Measurements from ENCODE around the gene IPO7.
A peak's percentile ranks its signal among the peaks of the same experiment; 100 is the strongest.
"Not testable (repeated sequence)": the region's sequence is repeated elsewhere in the genome, so short reads cannot be mapped to it uniquely, and the experiment has no call there.

The IPO7 gene

DNA sequence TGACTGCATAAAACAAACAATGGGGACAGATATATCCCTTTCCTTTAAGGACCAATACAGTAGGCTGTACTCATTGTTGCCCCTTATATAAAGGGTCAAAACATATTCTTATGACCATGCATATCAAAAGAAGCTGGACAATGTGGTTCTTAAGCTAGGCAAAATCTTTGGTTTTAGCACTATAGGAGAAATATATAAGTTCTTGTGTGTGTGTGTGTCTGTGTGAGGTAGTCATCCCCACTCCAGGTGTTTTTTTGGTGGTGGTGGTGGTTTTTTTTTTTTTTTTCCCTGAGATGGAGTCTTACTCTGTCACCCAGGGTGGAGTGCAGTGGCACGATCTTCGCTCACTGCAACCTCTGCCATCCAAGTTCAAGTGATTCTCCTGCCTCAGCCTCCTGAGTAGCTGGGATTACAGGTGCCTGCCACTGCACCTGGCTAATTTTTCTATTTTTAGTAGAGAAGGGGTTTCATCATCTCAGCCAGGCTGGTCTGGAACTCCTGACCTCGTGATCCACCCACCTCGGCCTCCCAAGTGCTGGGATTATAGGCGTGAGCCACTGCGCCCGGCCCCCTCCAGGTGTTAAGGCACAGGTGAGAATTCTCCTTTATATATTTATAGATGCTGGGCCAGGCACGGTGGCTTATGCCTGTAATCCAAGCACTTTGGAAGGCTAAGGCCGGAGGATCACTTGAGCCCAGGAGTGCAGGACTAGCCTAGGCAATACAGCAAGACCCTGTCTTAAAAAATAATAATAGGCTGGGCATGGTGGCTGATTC, 64.3 kb downstream of the IPO7 start:
- no peaks in the 10 kb centered on the region for H3K27me3 ChIP-seq (ENCODE audit: insufficient read depth, poor library complexity, severe bottlenecking)
- H3K36me3 ChIP-seq (ENCODE audit: low read depth) = peaks cover 41% of the 10 kb centered on the region
- H3K9me3 ChIP-seq (ENCODE audit: severe bottlenecking) = no peaks in the 10 kb centered on the region
- TF ChIP-seq, protein P1, sequence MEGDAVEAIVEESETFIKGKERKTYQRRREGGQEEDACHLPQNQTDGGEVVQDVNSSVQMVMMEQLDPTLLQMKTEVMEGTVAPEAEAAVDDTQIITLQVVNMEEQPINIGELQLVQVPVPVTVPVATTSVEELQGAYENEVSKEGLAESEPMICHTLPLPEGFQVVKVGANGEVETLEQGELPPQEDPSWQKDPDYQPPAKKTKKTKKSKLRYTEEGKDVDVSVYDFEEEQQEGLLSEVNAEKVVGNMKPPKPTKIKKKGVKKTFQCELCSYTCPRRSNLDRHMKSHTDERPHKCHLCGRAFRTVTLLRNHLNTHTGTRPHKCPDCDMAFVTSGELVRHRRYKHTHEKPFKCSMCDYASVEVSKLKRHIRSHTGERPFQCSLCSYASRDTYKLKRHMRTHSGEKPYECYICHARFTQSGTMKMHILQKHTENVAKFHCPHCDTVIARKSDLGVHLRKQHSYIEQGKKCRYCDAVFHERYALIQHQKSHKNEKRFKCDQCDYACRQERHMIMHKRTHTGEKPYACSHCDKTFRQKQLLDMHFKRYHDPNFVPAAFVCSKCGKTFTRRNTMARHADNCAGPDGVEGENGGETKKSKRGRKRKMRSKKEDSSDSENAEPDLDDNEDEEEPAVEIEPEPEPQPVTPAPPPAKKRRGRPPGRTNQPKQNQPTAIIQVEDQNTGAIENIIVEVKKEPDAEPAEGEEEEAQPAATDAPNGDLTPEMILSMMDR (IDR thresholded peaks at IDR 0.05; ENCODE audit: poor library complexity, severe bottlenecking) = no peak
- H3K4me1 ChIP-seq (ENCODE audit: insufficient read depth, poor library complexity, severe bottlenecking) = no peaks in the 10 kb centered on the region
- H3K4me3 ChIP-seq (ENCODE audit: severe bottlenecking) = no peak overlapping the region
- DNase-seq (ENCODE audit: low spot score) = no peak
- no peak for ATAC-seq (ENCODE audit: low read depth)
- no peak overlapping the region for H3K27ac ChIP-seq (ENCODE audit: poor library complexity, severe bottlenecking)

DNA sequence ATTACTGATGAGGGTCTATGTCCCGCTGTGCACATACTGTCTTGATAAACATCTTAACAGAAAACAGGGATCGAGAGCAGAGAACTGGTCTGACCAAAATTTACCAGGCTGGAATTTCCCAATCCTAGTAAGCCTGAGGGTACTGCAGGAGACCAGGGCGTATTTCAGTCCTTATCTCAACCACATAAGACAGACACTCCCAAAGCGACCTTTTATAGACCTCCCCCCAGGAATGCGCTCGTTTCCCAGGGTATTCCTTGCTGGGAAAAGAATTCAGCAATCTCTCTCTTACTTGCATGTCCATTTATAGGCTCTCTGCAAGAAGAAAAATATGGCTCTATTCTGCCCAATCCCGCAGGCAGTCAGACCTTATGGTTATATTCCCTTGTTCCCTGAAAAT, 67.6 kb downstream of the IPO7 start:
- not testable (repeated sequence) for ATAC-seq (ENCODE audit: low read depth); H3K27ac ChIP-seq (ENCODE audit: poor library complexity, severe bottlenecking); H3K4me3 ChIP-seq (ENCODE audit: severe bottlenecking); DNase-seq (ENCODE audit: low spot score); H3K9me3 ChIP-seq (ENCODE audit: severe bottlenecking); H3K27me3 ChIP-seq (ENCODE audit: insufficient read depth, poor library complexity, severe bottlenecking); H3K4me1 ChIP-seq (ENCODE audit: insufficient read depth, poor library complexity, severe bottlenecking)
- peaks cover 14% of the 10 kb centered on the region for H3K36me3 ChIP-seq (ENCODE audit: low read depth)

DNA sequence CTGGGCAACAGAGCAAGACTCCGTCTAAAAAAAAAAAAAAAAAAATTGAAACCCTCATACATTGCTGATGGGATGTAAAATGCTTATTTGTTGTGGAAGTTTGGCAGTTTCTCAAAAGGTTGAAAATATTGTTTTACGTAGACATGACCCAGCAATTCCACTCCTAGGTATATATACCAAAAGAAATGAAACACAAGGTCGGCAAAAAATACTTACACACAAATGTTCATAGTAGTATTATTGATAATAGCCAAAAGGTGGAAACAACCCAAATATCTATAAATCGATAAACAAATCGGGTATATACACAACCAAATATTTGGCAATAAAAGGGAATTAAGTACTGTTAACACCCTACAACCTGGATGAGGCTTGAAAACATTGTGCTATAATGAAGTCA, 71.3 kb downstream of the IPO7 start:
- Histone ChIP-seq H3K9me3 (ENCODE audit: severe bottlenecking) (no peaks in the 10 kb centered on the region), H3K27ac (ENCODE audit: poor library complexity, severe bottlenecking) (no peak overlapping the region), H3K27me3 (ENCODE audit: insufficient read depth, poor library complexity, severe bottlenecking) (no peaks in the 10 kb centered on the region), H3K4me1 (ENCODE audit: insufficient read depth, poor library complexity, severe bottlenecking) (no peaks in the 10 kb centered on the region), H3K4me3 (ENCODE audit: severe bottlenecking) (no peak overlapping the region), H3K36me3 (ENCODE audit: low read depth) (no peaks in the 10 kb centered on the region)
- TF ChIP-seq, protein P1 (IDR thresholded peaks at IDR 0.05; ENCODE audit: poor library complexity, severe bottlenecking) = no peak
- ATAC-seq (ENCODE audit: low read depth) = no peak
- DNase-seq (ENCODE audit: low spot score) = no peak

DNA sequence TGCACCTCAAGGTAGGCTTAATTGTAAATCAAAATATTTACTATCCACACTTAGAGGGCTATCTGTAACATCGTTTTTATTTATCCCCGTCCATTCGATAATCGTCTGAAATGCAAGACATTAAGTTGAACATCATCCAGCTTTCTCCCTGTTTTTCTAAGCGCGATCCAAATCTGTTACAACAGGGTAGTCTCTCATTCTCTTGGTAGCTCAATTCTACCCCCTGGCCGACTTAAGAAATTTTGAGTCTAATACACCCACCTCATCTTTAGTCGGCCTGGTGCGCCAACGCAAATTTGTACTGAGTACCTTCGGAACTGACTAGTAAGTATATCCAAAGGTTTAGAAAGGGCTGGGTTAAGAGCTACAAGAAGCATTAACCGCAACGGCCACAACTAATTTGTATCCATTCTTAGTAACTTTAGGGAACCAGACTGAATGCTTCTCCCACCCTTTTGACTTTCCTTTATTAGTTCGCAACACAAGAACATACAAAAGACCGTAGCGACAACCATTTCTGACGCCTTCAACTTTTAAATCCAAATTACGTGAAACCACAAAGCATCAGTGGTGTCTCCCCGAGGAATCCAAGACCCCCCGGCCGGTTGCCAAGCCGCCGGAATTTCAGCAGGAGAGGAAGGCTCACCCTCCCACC, 75.3 kb downstream of the IPO7 start:
- no peak for DNase-seq (ENCODE audit: low spot score)
- Histone ChIP-seq H3K27ac (ENCODE audit: poor library complexity, severe bottlenecking) (peak overlapping the region; percentile 93), H3K9me3 (ENCODE audit: severe bottlenecking) (no peaks in the 10 kb centered on the region), H3K4me3 (ENCODE audit: severe bottlenecking) (peak overlapping the region; percentile 90), H3K27me3 (ENCODE audit: insufficient read depth, poor library complexity, severe bottlenecking) (no peaks in the 10 kb centered on the region), H3K4me1 (ENCODE audit: insufficient read depth, poor library complexity, severe bottlenecking) (peaks cover 15% of the 10 kb centered on the region), H3K36me3 (ENCODE audit: low read depth) (no peaks in the 10 kb centered on the region)
- no peak for ATAC-seq (ENCODE audit: low read depth)
- TF ChIP-seq, protein P1 (IDR thresholded peaks at IDR 0.05; ENCODE audit: poor library complexity, severe bottlenecking) = no peak

DNA sequence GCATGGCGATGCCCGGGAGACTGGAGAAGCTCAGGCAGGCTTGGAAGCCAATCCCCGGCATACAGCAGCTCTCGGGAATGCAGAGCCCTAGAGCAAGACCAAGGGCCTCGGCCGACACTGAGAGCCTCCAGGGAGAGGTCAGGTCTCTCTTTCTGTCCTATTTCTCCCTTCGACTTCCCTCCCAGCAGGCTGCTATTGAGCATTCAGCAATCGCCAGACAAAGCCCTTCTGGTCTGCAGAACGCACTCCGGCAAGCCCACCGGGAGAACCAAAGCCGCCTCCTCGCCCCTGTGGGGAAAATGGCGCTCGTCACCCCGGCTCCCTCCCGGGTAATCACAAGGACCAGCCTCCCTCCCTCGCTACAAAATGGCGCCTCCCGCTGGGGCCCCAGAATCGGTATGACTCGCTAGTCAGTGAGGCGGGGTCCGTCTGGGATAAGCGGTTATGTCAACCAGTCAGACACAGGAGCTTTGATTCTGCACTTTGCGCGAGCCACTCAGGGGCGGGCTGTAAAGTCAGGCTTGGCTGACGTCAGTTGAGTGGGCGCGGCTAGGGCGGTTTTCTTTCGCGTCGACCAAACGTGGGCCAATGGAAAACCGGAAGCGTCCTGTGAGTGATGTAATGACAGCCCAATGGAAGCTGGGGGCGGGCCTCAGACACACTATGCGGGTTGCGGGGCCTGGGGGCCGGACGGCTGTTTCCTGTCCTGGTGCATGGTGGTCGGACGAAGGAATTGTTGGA, 76.0 kb downstream of the IPO7 start, which contains the start of gene ZNF143:
TSS of gene ZNF143 (plus strand) at position 691 of the 741 bp plus-strand sequence. CDS start 10,297 bp downstream, outside the sequence.
- no peaks in the 10 kb centered on the region for H3K36me3 ChIP-seq (ENCODE audit: low read depth)
- H3K4me3 ChIP-seq (ENCODE audit: severe bottlenecking) = peak within 1 kb of the TSS; percentile 90
- no peaks in the 10 kb centered on the region for H3K27me3 ChIP-seq (ENCODE audit: insufficient read depth, poor library complexity, severe bottlenecking)
- H3K4me1 ChIP-seq (ENCODE audit: insufficient read depth, poor library complexity, severe bottlenecking) = peaks cover 15% of the 10 kb centered on the region
- no peaks in the 10 kb centered on the region for H3K9me3 ChIP-seq (ENCODE audit: severe bottlenecking)
- TF ChIP-seq, protein P1 (IDR thresholded peaks at IDR 0.05; ENCODE audit: poor library complexity, severe bottlenecking) = no peak
- DNase-seq (ENCODE audit: low spot score) = peak; percentile 99
- peak; percentile 86 for ATAC-seq (ENCODE audit: low read depth)
- peak within 1 kb of the TSS; percentile 93 for H3K27ac ChIP-seq (ENCODE audit: poor library complexity, severe bottlenecking)

Measured in RWPE2 (cell line).